GM12878 (cell line): ENCODE data around the gene TLX1. TPM values are rescaled to one million over a fixed set of nuclear protein-coding genes. Genes with fewer than 3 reads are reported as not detected.

ENCODE experiments used
- ATAC-seq: fragments of 200-7000 bp; cut with Tn5 transposase; 3 replicates; pipeline ENCODE4 v1.9.1; 2020; ENCODE audit warnings: mild to moderate bottlenecking, moderate library complexity
- BruUV-seq: library from RNA; stranded (reverse); fragments of 400-500 nt; replicated peaks from 2 replicates; lab custom pipeline; 2021; lab: Mats Ljungman, UMichigan
- CTCF ChIA-PET: fragments of 300-600 bp; sonication (Branson Sonifier 250); formaldehyde crosslinking; extraction: SDS; loops from one replicate; lab custom pipeline; 2021; ENCODE audit warnings: inconsistent platforms; lab: Yijun Ruan, JAX
- POLR2A ChIA-PET: fragments of 350-600 bp; formaldehyde crosslinking; extraction: SDS; loops from one replicate; lab custom pipeline; 2021; ENCODE audit warnings: inconsistent platforms; lab: Charles Lee
- RAD21 ChIA-PET: fragments of 300-600 bp; sonication (Branson Sonifier 250); formaldehyde crosslinking; loops from one replicate; lab custom pipeline; 2023; ENCODE audit warnings: antibody characterized with exemption; ENCODE audit not compliant: unreplicated experiment; lab: Charles Lee
- SMC1A ChIA-PET: fragments of 300-600 bp; sonication (Branson Sonifier 250); formaldehyde crosslinking; loops from one replicate; lab custom pipeline; 2023; ENCODE audit not compliant: unreplicated experiment, uncharacterized antibody; lab: Charles Lee
- DNase-seq: peaks from one replicate; pipeline ENCODE4 v3.0.0-alpha.2; 2011; ENCODE audit warnings: low read depth, low spot score
- FAIRE-seq: peaks from 3 replicates; lab custom pipeline; 2011; peaks lifted over from hg19 to GRCh38; lab: Jason Lieb, UNC
- H2AFZ ChIP-seq: 2 replicates; pipeline ENCODE4 v1.6.0; 2011; ENCODE audit warnings: low read depth, low read length, control low read depth; ENCODE audit not compliant: control insufficient read depth
- H3K27ac ChIP-seq: 2 replicates; pipeline ENCODE4 v1.5.1; 2011; ENCODE audit warnings: control low read depth; ENCODE audit not compliant: control insufficient read depth, insufficient read depth
- H3K27me3 ChIP-seq, 2 experiments: replicated peaks in 1 of 2; 2 replicates each; pipeline versions ENCODE4 v1.6.0 to v1.6.1; 2011; ENCODE audit warnings: low read length in 1 of 2; ENCODE audit not compliant: control insufficient read depth in 2 of 2, insufficient read depth in 2 of 2
- H3K36me3 ChIP-seq, 2 experiments: 2 replicates each; pipeline ENCODE4 v1.5.1; 2011; ENCODE audit warnings: low read length in 1 of 2; ENCODE audit not compliant: control insufficient read depth in 2 of 2, insufficient read depth in 2 of 2
- H3K4me1 ChIP-seq: 2 replicates; pipeline ENCODE4 v1.6.1; 2011; ENCODE audit warnings: mild to moderate bottlenecking, low read length, moderate library complexity, mixed read lengths; ENCODE audit not compliant: control insufficient read depth, insufficient read depth
- H3K4me2 ChIP-seq: 2 replicates; pipeline ENCODE4 v1.6.0; 2011; ENCODE audit warnings: control low read depth; ENCODE audit not compliant: control insufficient read depth, insufficient read depth
- H3K4me3 ChIP-seq: fragments of 200-600 bp; sonication (generic); 2 replicates; pipeline ENCODE4 v1.5.1; 2016
- H3K79me2 ChIP-seq: 2 replicates; pipeline ENCODE4 v1.6.0; 2011; ENCODE audit warnings: low read length; ENCODE audit not compliant: control insufficient read depth, insufficient read depth
- H3K9ac ChIP-seq: 2 replicates; pipeline ENCODE4 v1.8.0; 2011; ENCODE audit warnings: low read length, control low read depth, mixed read lengths; ENCODE audit not compliant: control insufficient read depth, insufficient read depth
- H3K9me3 ChIP-seq: replicated peaks from 3 replicates; pipeline ENCODE4 v1.5.1; 2011; ENCODE audit warnings: mild to moderate bottlenecking, low read length; ENCODE audit not compliant: control insufficient read depth, insufficient read depth
- H4K20me1 ChIP-seq: 2 replicates; pipeline ENCODE4 v1.6.0; 2011; ENCODE audit not compliant: control insufficient read depth, insufficient read depth
- BCL11A ChIP-seq: IDR thresholded peaks from 2 replicates; pipeline ENCODE4 v1.6.1; 2011; ENCODE audit warnings: low read depth, low read length
- BMI1 ChIP-seq: fragments of 450-650 bp; IDR thresholded peaks from 2 replicates; pipeline ENCODE4 v1.6.1; 2016; ENCODE audit warnings: mild to moderate bottlenecking, moderate library complexity, borderline replicate concordance
- CHD4 ChIP-seq: fragments of 200-600 bp; sonication (generic); IDR thresholded peaks from 2 replicates; pipeline ENCODE4 v1.6.1; 2016; ENCODE audit warnings: mild to moderate bottlenecking
- ESRRA ChIP-seq: IDR thresholded peaks from 2 replicates; pipeline ENCODE4 v1.6.1; 2012; ENCODE audit warnings: mild to moderate bottlenecking, low read length, improper control_type of control experiment
- FOXK2 ChIP-seq: fragments of 450-650 bp; IDR thresholded peaks from 2 replicates; pipeline ENCODE4 v1.6.1; 2017; ENCODE audit warnings: mild to moderate bottlenecking, moderate library complexity
- JUND ChIP-seq: IDR thresholded peaks from 2 replicates; pipeline ENCODE4 v1.6.1; 2012; ENCODE audit warnings: low read depth, mild to moderate bottlenecking, low read length, improper control_type of control experiment, moderate library complexity
- KAT2A ChIP-seq: conservative IDR thresholded peaks from 2 replicates; pipeline ENCODE4 v1.6.1; 2011; ENCODE audit warnings: low read depth, low read length; ENCODE audit not compliant: control insufficient read depth
- KDM1A ChIP-seq: fragments of 200-600 bp; sonication (generic); IDR thresholded peaks from 2 replicates; pipeline ENCODE4 v1.6.1; 2016; ENCODE audit warnings: borderline replicate concordance
- MEF2B ChIP-seq: fragments of 450-650 bp; IDR thresholded peaks from 2 replicates; pipeline ENCODE4 v1.6.1; 2018; ENCODE audit warnings: mild to moderate bottlenecking, moderate library complexity; ENCODE audit not compliant: partially characterized antibody, poor library complexity, severe bottlenecking
- MYC ChIP-seq: IDR thresholded peaks from 2 replicates; pipeline ENCODE4 v1.6.1; 2011; ENCODE audit warnings: mild to moderate bottlenecking, low read length, moderate library complexity, inconsistent platforms; ENCODE audit not compliant: insufficient read depth, insufficient replicate concordance, insufficient read length, severe bottlenecking
- STAT1 ChIP-seq: fragments of 450-650 bp; conservative IDR thresholded peaks from 2 replicates; pipeline ENCODE4 v1.6.1; 2014; ENCODE audit warnings: antibody characterized with exemption, mild to moderate bottlenecking
- WGBS: methylation state at CpG from one replicate; pipeline ENCODE4 v1.1.6; 2016; ENCODE audit warnings: low lambda C conversion rate; ENCODE audit not compliant: insufficient replicate concordance, insufficient coverage; ENCODE audit errors: missing lambda C conversion rate; 5-methylcytosine and 5-hydroxymethylcytosine counted together
- in situ Hi-C: fragments of 300-500 bp; cut with MboI; formaldehyde crosslinking; loops from 9 replicates; pipeline ENCODE4 v1.14.3; 2018; ENCODE audit warnings: mixed read lengths
- intact Hi-C: fragments of 100-400 bp; cut with micrococcal nuclease; formaldehyde crosslinking; loops from one replicate; pipeline ENCODE4 v1.14.2; 2022; ENCODE audit not compliant: unreplicated experiment
- polyA plus RNA-seq, 11 experiments: library from polyadenylated mRNA; depleted of rRNA in 4 of 11; unstranded in 6 of 11; stranded (reverse) in 5 of 11; fragments of >200 nt; fragmentation: Nextera tagmentation in 4 of 11; fragmentation: Illumina TruSeq in 1 of 11; extraction: Ambion mirVana in 4 of 11; extraction: Trizol in 1 of 11; gene quantifications; 1 replicate in 1 of 11; 2 replicates in 10 of 11; pipeline versions ENCODE4 v1.2.1 to v1.2.3, GENCODE V29; 2011 to 2016; ENCODE audit warnings: inconsistent platforms in 2 of 11, missing spikeins in 2 of 11, low read depth in 1 of 11
- total RNA-seq, 4 experiments: library from RNA; depleted of rRNA in 3 of 4; stranded (reverse); fragments of >200 nt in 3 of 4; fragmentation: Illumina TruSeq in 1 of 4; extraction: Trizol in 1 of 4; gene quantifications; 2 replicates each; pipeline versions ENCODE4 v1.2.1 to v1.2.3, GENCODE V29; 2013 to 2021
- TF ChIP-seq, protein P1 (sequence below): fragments of 450-650 bp; IDR thresholded peaks from 2 replicates; pipeline ENCODE4 v1.6.1; 2017; ENCODE audit warnings: mild to moderate bottlenecking, low read depth, inconsistent platforms; ENCODE audit not compliant: poor library complexity, severe bottlenecking

Gene TLX1
- total and polyA plus RNA-seq, 10 of the 15 experiments (the other 5 are each of a cell fraction or from before 2014, with no cell fraction given), result not detected

DNA sequence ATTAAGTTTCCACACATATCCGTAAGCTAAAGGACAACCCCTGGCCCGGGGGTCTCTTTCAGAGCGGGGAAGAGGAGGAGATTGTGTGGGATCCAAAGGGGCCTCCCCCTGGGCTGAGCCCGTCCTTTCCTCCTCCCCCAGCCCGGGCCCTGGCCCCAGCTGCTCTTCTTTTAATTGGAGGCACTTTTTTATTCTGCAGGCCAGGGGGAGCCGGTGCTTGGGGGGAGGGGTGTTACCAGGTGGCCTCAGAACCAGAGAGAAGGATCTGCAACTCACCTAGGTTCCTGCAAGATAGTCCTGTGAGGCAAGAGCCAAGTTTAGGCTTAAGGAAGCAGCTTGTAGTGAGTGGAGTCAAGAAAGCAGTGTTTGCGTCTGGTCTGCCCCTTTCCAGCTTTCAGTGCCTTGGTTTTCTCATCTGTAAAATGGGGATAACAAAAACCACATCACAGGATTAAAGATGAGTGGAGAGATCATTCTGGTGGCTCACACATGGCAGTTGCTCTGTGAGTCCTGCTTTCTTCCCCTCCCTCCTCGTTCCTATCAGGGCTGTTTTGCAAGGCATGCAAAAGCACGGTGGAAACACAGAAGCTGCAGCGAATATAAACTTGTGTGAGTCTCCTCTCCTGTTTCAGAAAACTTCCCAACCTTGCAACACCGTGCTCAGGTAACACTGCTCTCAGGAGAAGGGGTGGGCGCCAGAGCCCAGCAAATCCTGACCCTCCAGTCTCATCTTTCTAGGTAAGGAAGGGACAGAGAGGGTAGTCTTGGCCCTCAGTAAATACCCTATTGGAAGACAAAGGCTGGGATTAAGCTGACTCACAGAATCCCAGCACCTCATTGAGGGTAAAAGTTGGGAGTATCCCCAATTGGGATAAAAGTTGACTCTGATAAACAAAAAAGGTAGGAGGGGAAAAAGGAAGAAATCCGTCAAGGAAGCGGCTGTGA, 4.1 kb upstream of the TLX1 start:
- ATAC-seq (no peak), DNase-seq (no peak), FAIRE-seq (no peak)
- no peak overlapping the region for H3K27ac ChIP-seq
- 7% methylated on average over 13 of the region's 14 CpGs for WGBS
- no peak overlapping the region for H3K4me3 ChIP-seq
- TF ChIP-seq BCL11A (no peak), STAT1 (no peak), FOXK2 (no peak), MEF2B (no peak), ESRRA (no peak), BMI1 (no peak), JUND (no peak), KDM1A (no peak), KAT2A (no peak), CHD4 (no peak), MYC (no peak)
- TF ChIP-seq, protein P1, sequence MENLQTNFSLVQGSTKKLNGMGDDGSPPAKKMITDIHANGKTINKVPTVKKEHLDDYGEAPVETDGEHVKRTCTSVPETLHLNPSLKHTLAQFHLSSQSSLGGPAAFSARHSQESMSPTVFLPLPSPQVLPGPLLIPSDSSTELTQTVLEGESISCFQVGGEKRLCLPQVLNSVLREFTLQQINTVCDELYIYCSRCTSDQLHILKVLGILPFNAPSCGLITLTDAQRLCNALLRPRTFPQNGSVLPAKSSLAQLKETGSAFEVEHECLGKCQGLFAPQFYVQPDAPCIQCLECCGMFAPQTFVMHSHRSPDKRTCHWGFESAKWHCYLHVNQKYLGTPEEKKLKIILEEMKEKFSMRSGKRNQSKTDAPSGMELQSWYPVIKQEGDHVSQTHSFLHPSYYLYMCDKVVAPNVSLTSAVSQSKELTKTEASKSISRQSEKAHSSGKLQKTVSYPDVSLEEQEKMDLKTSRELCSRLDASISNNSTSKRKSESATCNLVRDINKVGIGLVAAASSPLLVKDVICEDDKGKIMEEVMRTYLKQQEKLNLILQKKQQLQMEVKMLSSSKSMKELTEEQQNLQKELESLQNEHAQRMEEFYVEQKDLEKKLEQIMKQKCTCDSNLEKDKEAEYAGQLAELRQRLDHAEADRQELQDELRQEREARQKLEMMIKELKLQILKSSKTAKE, result no peak
- H3K79me2 ChIP-seq, result no peaks in the 10 kb centered on the region
- no peaks in the 10 kb centered on the region for H3K4me1 ChIP-seq
- ChIA-PET POLR2A (interaction anchor here (0.6 kb wide), 1 partner anchor 389 kb away, joined by 3 read pairs; no protein-coding TSS in a partner anchor), RAD21 (no interaction called here), CTCF (interaction anchor here (0.7 to 2.4 kb wide), 4 partner anchors 15 to 310 kb away, joined by 3 to 13 read pairs (median 7); no protein-coding TSS in a partner anchor), SMC1A (no interaction called here)
- H2AFZ ChIP-seq, result no peak overlapping the region
- H3K36me3 ChIP-seq, result no peaks in the 10 kb centered on the region
- H3K9me3 ChIP-seq, result no peaks in the 10 kb centered on the region
- peaks cover 31 to 35% of the 10 kb centered on the region in 2 experiments for H3K27me3 ChIP-seq
- intact Hi-C loops, result no loop called here
- in situ Hi-C loops, result no loop called here
- H3K4me2 ChIP-seq, result no peak overlapping the region
- H3K9ac ChIP-seq, result no peak overlapping the region
- BruUV-seq, result no TSS peak
- no peaks in the 10 kb centered on the region for H4K20me1 ChIP-seq
